DOHH2 (cell line): ENCODE results near the gene GLT1D1.
"Not testable (repeated sequence)": the region's sequence is repeated elsewhere in the genome, so short reads cannot be mapped to it uniquely, and the experiment has no call there.

Source experiments
- H3F3A ChIP-seq: fragments of 200-600 bp; sonication (generic), shearing (Covaris generic); 2 replicates; pipeline ENCODE4 v1.6.0; 2016; ENCODE audit warnings: antibody characterized with exemption, mild to moderate bottlenecking; ENCODE audit not compliant: control insufficient read depth, insufficient read depth
- H3K27ac ChIP-seq: fragments of 200-600 bp; sonication (generic); 2 replicates; pipeline ENCODE4 v1.5.1; 2014; ENCODE audit warnings: low read depth, mild to moderate bottlenecking, low read length, moderate library complexity
- H3K27me3 ChIP-seq: fragments of 200-600 bp; sonication (generic); 2 replicates; pipeline ENCODE4 v1.6.1; 2014; ENCODE audit warnings: mild to moderate bottlenecking, low read length, mixed read lengths; ENCODE audit not compliant: control insufficient read depth
- H3K36me3 ChIP-seq: fragments of 200-600 bp; sonication (generic); 2 replicates; pipeline ENCODE4 v1.6.1; 2014; ENCODE audit warnings: mild to moderate bottlenecking, low read length, moderate library complexity, mixed read lengths; ENCODE audit not compliant: control insufficient read depth
- H3K4me1 ChIP-seq: fragments of 200-600 bp; sonication (generic); 2 replicates; pipeline ENCODE4 v1.6.1; 2014; ENCODE audit warnings: mild to moderate bottlenecking, low read length, mixed read lengths; ENCODE audit not compliant: control insufficient read depth
- H3K4me2 ChIP-seq: fragments of 200-600 bp; sonication (generic); 2 replicates; pipeline ENCODE4 v1.6.0; 2014; ENCODE audit warnings: mild to moderate bottlenecking, low read length, moderate library complexity
- H3K4me3 ChIP-seq: fragments of 200-600 bp; sonication (generic); 2 replicates; pipeline ENCODE4 v1.5.1; 2014; ENCODE audit warnings: mild to moderate bottlenecking, low read length, mixed read lengths
- H3K79me2 ChIP-seq: fragments of 200-600 bp; sonication (generic); 2 replicates; pipeline ENCODE4 v1.6.1; 2014; ENCODE audit warnings: mild to moderate bottlenecking, low read length, mixed read lengths; ENCODE audit not compliant: control insufficient read depth
- H3K9me2 ChIP-seq: fragments of 200-600 bp; sonication (generic); replicated peaks from 2 replicates; pipeline ENCODE4 v1.6.1; 2014; ENCODE audit warnings: mild to moderate bottlenecking, low read length, mixed read lengths; ENCODE audit not compliant: control insufficient read depth
- H3K9me3 ChIP-seq: fragments of 200-600 bp; sonication (generic); 2 replicates; pipeline ENCODE4 v1.6.1; 2014; ENCODE audit warnings: antibody characterized with exemption, low read length, mixed read lengths; ENCODE audit not compliant: control insufficient read depth, insufficient read depth
- H4K20me1 ChIP-seq: fragments of 200-600 bp; sonication (generic); 2 replicates; pipeline ENCODE4 v1.6.0; 2014; ENCODE audit warnings: low read depth, mild to moderate bottlenecking, antibody characterized with exemption, low read length, moderate library complexity; ENCODE audit not compliant: control insufficient read depth, insufficient read depth
- CTCF ChIP-seq: fragments of 200-600 bp; sonication (generic); IDR thresholded peaks from one replicate; pipeline ENCODE4 v1.5.1; 2014; ENCODE audit warnings: antibody characterized with exemption, mild to moderate bottlenecking, low read depth, low read length; ENCODE audit not compliant: poor library complexity, severe bottlenecking
- EZH2phosphoT487 ChIP-seq: fragments of 200-600 bp; sonication (generic); IDR thresholded peaks from 2 replicates; pipeline ENCODE4 v1.6.1; 2017; ENCODE audit warnings: borderline replicate concordance, mild to moderate bottlenecking, antibody characterized with exemption, low read length, moderate library complexity, mixed read lengths

The GLT1D1 gene

GRCh38 chr12:128850400-128850799 is 2.9 kb upstream of the GLT1D1 start:
- Histone ChIP-seq H3F3A (no peaks in the 10 kb centered on the region), H3K9me3 (no peaks in the 10 kb centered on the region), H4K20me1 (0 out of 2 replicates have a peak, but pooled peaks cover 3% of the 10 kb centered on the region), H3K4me1 (no peaks in the 10 kb centered on the region), H3K9me2 (no peaks in the 10 kb centered on the region), H3K4me2 (no peak overlapping the region), H3K27me3 (peaks cover 38% of the 10 kb centered on the region), H3K36me3 (no peaks in the 10 kb centered on the region), H3K4me3 (no peak overlapping the region), H3K27ac (no peak overlapping the region), H3K79me2 (no peaks in the 10 kb centered on the region)
- TF ChIP-seq CTCF (no peak), EZH2phosphoT487 (no peak)

GRCh38 chr12:128851429-128851828 is 1.8 kb upstream of the GLT1D1 start:
- not testable (repeated sequence) for H3F3A ChIP-seq, H3K4me3 ChIP-seq, H3K36me3 ChIP-seq, H3K79me2 ChIP-seq, H3K9me3 ChIP-seq, H3K4me1 ChIP-seq, H3K27ac ChIP-seq, H3K9me2 ChIP-seq, H4K20me1 ChIP-seq, H3K4me2 ChIP-seq
- H3K27me3 ChIP-seq, result peaks cover 44% of the 10 kb centered on the region

- Histone ChIP-seq H3F3A (no peaks in the 10 kb centered on the region), H3K4me3 (no peak overlapping the region), H3K79me2 (no peaks in the 10 kb centered on the region), H3K36me3 (no peaks in the 10 kb centered on the region), H3K27ac (no peak overlapping the region), H3K9me2 (no peaks in the 10 kb centered on the region), H3K9me3 (no peaks in the 10 kb centered on the region), H4K20me1 (0 out of 2 replicates have a peak, but pooled peaks cover 3% of the 10 kb centered on the region), H3K4me1 (no peaks in the 10 kb centered on the region), H3K4me2 (no peak overlapping the region), H3K27me3 (peaks cover 49% of the 10 kb centered on the region)
- TF ChIP-seq CTCF, result no peak
- no peak for TF ChIP-seq EZH2phosphoT487
Observed at GRCh38 chr12:128852026-128852698, 1.1 kb upstream of the GLT1D1 start.

DNA sequence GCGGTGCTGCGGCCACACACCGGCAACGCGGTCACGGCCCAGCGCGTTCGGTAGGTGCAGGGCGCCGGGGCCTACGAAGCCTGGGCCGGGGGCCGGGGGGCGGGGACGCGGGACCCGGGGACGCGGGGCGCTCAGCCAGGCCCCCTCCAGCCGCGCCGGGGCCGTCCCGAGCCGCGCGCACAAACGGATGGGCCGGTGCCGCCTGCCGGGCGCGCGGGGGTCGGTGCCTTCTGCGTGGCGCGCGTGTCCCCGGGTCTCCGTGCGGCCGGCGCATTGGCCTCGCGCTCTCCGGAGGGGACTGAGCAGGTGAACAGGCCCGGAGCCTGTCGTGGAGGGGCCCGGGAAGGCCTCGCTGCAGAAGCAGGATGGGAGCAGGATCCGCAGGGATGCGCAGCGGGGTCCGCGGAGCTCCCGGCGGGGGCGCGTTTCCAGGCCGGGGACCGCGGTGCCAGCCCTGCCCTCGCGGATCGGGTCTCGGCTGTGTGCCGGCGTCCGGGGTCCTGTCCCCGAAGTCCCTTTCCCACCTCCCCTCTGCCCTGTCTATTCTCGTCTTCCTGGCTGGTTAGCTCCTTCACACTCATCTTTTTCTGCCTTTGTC is 421 bp downstream of the GLT1D1 start:
- H4K20me1 ChIP-seq, result 0 out of 2 replicates have a peak, but pooled peaks cover 3% of the 10 kb centered on the region
- no peaks in the 10 kb centered on the region for H3K79me2 ChIP-seq
- no peaks in the 10 kb centered on the region for H3F3A ChIP-seq
- no peaks in the 10 kb centered on the region for H3K9me3 ChIP-seq
- H3K36me3 ChIP-seq, result no peaks in the 10 kb centered on the region
- no peaks in the 10 kb centered on the region for H3K9me2 ChIP-seq
- no peaks in the 10 kb centered on the region for H3K4me1 ChIP-seq
- H3K4me2 ChIP-seq, result no peak overlapping the region
- H3K4me3 ChIP-seq, result no peak overlapping the region
- no peak overlapping the region for H3K27ac ChIP-seq
- TF ChIP-seq EZH2phosphoT487 (no peak), CTCF (no peak)
- peaks cover 53% of the 10 kb centered on the region for H3K27me3 ChIP-seq
